ENCODE data around the gene CATSPER3. TPM values are rescaled to one million over a fixed set of nuclear protein-coding genes. Genes with fewer than 3 reads are reported as not detected.

Gene CATSPER3
- total RNA-seq, 1 donor from 2014 or later = 0.39 TPM

GRCh38 chr5:135046661-135047346, 79.1 kb downstream of the CATSPER3 start:
- TF ChIP-seq CTCF (IDR thresholded peaks at IDR 0.05; ENCODE audit: insufficient read depth, low read depth, low read length) (no peak), EZH2 (IDR thresholded peaks at IDR 0.05; ENCODE audit: insufficient read depth, low read length) (no peak)
- Histone ChIP-seq H3K79me2 (ENCODE audit: insufficient read depth, low read length) (no peaks in the 10 kb centered on the region), H3K36me3 (ENCODE audit: insufficient read depth, low read length) (no peaks in the 10 kb centered on the region), H3K4me2 (ENCODE audit: low read length) (no peak overlapping the region), H4K20me1 (ENCODE audit: insufficient read depth, low read length) (no peaks in the 10 kb centered on the region), H3K9ac (ENCODE audit: low read length) (no peak overlapping the region), H3K4me3 (ENCODE audit: insufficient read depth, low read depth, low read length) (no peak overlapping the region), H3K27me3 (ENCODE audit: insufficient read depth, low read length) (peaks cover 82% of the 10 kb centered on the region), H2AFZ (ENCODE audit: low read depth, low read length) (no peak overlapping the region), H3K4me1 (ENCODE audit: insufficient read depth, low read length) (no peaks in the 10 kb centered on the region), H3K27ac (ENCODE audit: low read depth, low read length) (no peak overlapping the region), H3K9me3 (ENCODE audit: insufficient read depth, low read depth, low read length) (no peaks in the 10 kb centered on the region)
- no peak overlapping the region for H3K4me3 Mint-ChIP-seq (ENCODE audit: unreplicated experiment)
- FAIRE-seq (no peak), DNase-seq (ENCODE audit: low read depth) (no peak)
- peaks cover 2% of the 10 kb centered on the region for H3K36me3 Mint-ChIP-seq (ENCODE audit: low read depth, unreplicated experiment)
- H3K27ac Mint-ChIP-seq (ENCODE audit: unreplicated experiment) = no peak overlapping the region
- peaks cover 16% of the 10 kb centered on the region for H3K9me3 Mint-ChIP-seq (ENCODE audit: unreplicated experiment)
- no peaks in the 10 kb centered on the region for H3K4me1 Mint-ChIP-seq (ENCODE audit: low read depth, unreplicated experiment)
- H3K27me3 Mint-ChIP-seq (ENCODE audit: low read depth, unreplicated experiment) = peaks cover 92% of the 10 kb centered on the region

GRCh38 chr5:135047347-135047695, 79.6 kb downstream of the CATSPER3 start:
- FAIRE-seq = no peak
- no peaks in the 10 kb centered on the region for H3K9me3 ChIP-seq (ENCODE audit: insufficient read depth, low read depth, low read length)
- H2AFZ ChIP-seq (ENCODE audit: low read depth, low read length) = no peak overlapping the region

More at GRCh38 chr5:135047347-135047695, 79.6 kb downstream of the CATSPER3 start:
- no peak overlapping the region for H3K9ac ChIP-seq (ENCODE audit: low read length)
- Mint-ChIP-seq H3K4me3 (ENCODE audit: unreplicated experiment) (no peak overlapping the region), H3K27me3 (ENCODE audit: low read depth, unreplicated experiment) (peaks cover 94% of the 10 kb centered on the region), H3K9me3 (ENCODE audit: unreplicated experiment) (peaks cover 16% of the 10 kb centered on the region), H3K27ac (ENCODE audit: unreplicated experiment) (no peak overlapping the region), H3K4me1 (ENCODE audit: low read depth, unreplicated experiment) (no peaks in the 10 kb centered on the region), H3K36me3 (ENCODE audit: low read depth, unreplicated experiment) (peaks cover 2% of the 10 kb centered on the region)
- H3K4me2 ChIP-seq (ENCODE audit: low read length) = no peak overlapping the region
- H3K4me1 ChIP-seq (ENCODE audit: insufficient read depth, low read length) = no peaks in the 10 kb centered on the region
- no peak for DNase-seq (ENCODE audit: low read depth)
- H3K4me3 ChIP-seq (ENCODE audit: insufficient read depth, low read depth, low read length) = no peak overlapping the region
- H3K36me3 ChIP-seq (ENCODE audit: insufficient read depth, low read length) = no peaks in the 10 kb centered on the region
- no peak overlapping the region for H3K27ac ChIP-seq (ENCODE audit: low read depth, low read length)
- H4K20me1 ChIP-seq (ENCODE audit: insufficient read depth, low read length) = no peaks in the 10 kb centered on the region
- H3K79me2 ChIP-seq (ENCODE audit: insufficient read depth, low read length) = no peaks in the 10 kb centered on the region
- H3K27me3 ChIP-seq (ENCODE audit: insufficient read depth, low read length) = peaks cover 82% of the 10 kb centered on the region
- TF ChIP-seq EZH2 (IDR thresholded peaks at IDR 0.05; ENCODE audit: insufficient read depth, low read length) (no peak), CTCF (IDR thresholded peaks at IDR 0.05; ENCODE audit: insufficient read depth, low read depth, low read length) (no peak)

All from astrocyte (in vitro differentiated cells and primary cell).